DOHH2 (cell line): Measurements from ENCODE around the gene IP6K1.

Source experiments
- CTCF ChIP-seq: fragments of 200-600 bp; sonication (generic); IDR thresholded peaks from one replicate; pipeline ENCODE4 v1.5.1; 2014; ENCODE audit warnings: antibody characterized with exemption, mild to moderate bottlenecking, low read depth, low read length; ENCODE audit not compliant: poor library complexity, severe bottlenecking
- EZH2phosphoT487 ChIP-seq: fragments of 200-600 bp; sonication (generic); IDR thresholded peaks from 2 replicates; pipeline ENCODE4 v1.6.1; 2017; ENCODE audit warnings: borderline replicate concordance, mild to moderate bottlenecking, antibody characterized with exemption, low read length, moderate library complexity, mixed read lengths

- TF ChIP-seq CTCF (peak; percentile 43), EZH2phosphoT487 (no peak)
Measured at GRCh38 chr3:49803465-49804140, 17.3 kb upstream of the IP6K1 start.
